CD8-positive, alpha-beta memory T cell (primary cell): ENCODE results near the gene TRAK1. TPM values are rescaled to one million over a fixed set of nuclear protein-coding genes. Genes with fewer than 3 reads are reported as not detected.

Experiments
- CTCF ChIA-PET: fragments of 350-600 bp; sonication (Branson Sonifier 250); formaldehyde crosslinking; loops from one replicate; lab custom pipeline; 2021; ENCODE audit warnings: antibody characterized with exemption; lab: Charles Lee
- POLR2A ChIA-PET: fragments of 350-600 bp; sonication (Branson Sonifier 250); formaldehyde crosslinking; loops from one replicate; lab custom pipeline; 2021; ENCODE audit warnings: antibody characterized with exemption; lab: Charles Lee
- DNase-seq, 5 donors: peaks; one replicate each; pipeline versions ENCODE4 v3.0.0 to v3.0.0-alpha.2; 2020 to 2022; ENCODE audit warnings: mixed read lengths in 1 of 5
- H3K27ac ChIP-seq: one replicate; pipeline ENCODE4 v1.7.0; 2013; ENCODE audit warnings: low read depth, mild to moderate bottlenecking, low read length, moderate library complexity
- H3K27me3 ChIP-seq: 2 replicates; pipeline ENCODE4 v1.7.0; 2013; ENCODE audit warnings: low read length, mild to moderate bottlenecking; ENCODE audit not compliant: insufficient read depth, poor library complexity, severe bottlenecking
- H3K36me3 ChIP-seq: 2 replicates; pipeline ENCODE4 v1.7.0; 2013; ENCODE audit warnings: mild to moderate bottlenecking, low read length, moderate library complexity; ENCODE audit not compliant: insufficient read depth
- H3K4me1 ChIP-seq: 2 replicates; pipeline ENCODE4 v1.7.0; 2013; ENCODE audit warnings: mild to moderate bottlenecking, low read length, moderate library complexity; ENCODE audit not compliant: insufficient read depth
- H3K4me3 ChIP-seq: 2 replicates; pipeline ENCODE4 v1.7.0; 2013; ENCODE audit warnings: mild to moderate bottlenecking, low read length
- H3K9me3 ChIP-seq: 2 replicates; pipeline ENCODE4 v1.7.0; 2013; ENCODE audit warnings: mild to moderate bottlenecking, low read length
- H3K27ac Mint-ChIP-seq, 8 donors: one replicate each; pipeline ENCODE4 v1.8.0; 2020 to 2021; ENCODE audit warnings: mixed read lengths in 8 of 8, mild to moderate bottlenecking in 6 of 8, inconsistent platforms in 3 of 8, moderate library complexity in 3 of 8
- H3K27me3 Mint-ChIP-seq, 2 donors: one replicate each; pipeline ENCODE4 v1.8.0; 2020 to 2021; ENCODE audit warnings: mixed read lengths in 2 of 2, mild to moderate bottlenecking in 1 of 2, moderate library complexity in 1 of 2
- H3K36me3 Mint-ChIP-seq, 3 donors: one replicate each; pipeline ENCODE4 v1.8.0; 2020 to 2021; ENCODE audit warnings: mixed read lengths in 3 of 3, inconsistent platforms in 1 of 3, mild to moderate bottlenecking in 1 of 3
- H3K4me1 Mint-ChIP-seq, 3 donors: one replicate each; pipeline ENCODE4 v1.8.0; 2020 to 2021; ENCODE audit warnings: mixed read lengths in 3 of 3, inconsistent platforms in 1 of 3, mild to moderate bottlenecking in 1 of 3
- H3K4me3 Mint-ChIP-seq, 7 donors: one replicate each; pipeline ENCODE4 v1.8.0; 2020 to 2021; ENCODE audit warnings: mixed read lengths in 7 of 7, mild to moderate bottlenecking in 6 of 7, moderate library complexity in 4 of 7, inconsistent platforms in 2 of 7
- H3K9me3 Mint-ChIP-seq, 5 donors: one replicate each; pipeline ENCODE4 v1.8.0; 2020 to 2022; ENCODE audit warnings: mixed read lengths in 5 of 5, mild to moderate bottlenecking in 3 of 5, moderate library complexity in 2 of 5, inconsistent platforms in 1 of 5
- polyA plus RNA-seq: library from polyadenylated mRNA; unstranded; fragments of 300-500 nt; fragmentation: Illumina TruSeq; gene quantifications from one replicate; pipeline ENCODE4 v1.2.3, GENCODE V29; 2021
- total RNA-seq, 2 experiments: library from RNA; stranded (reverse); gene quantifications; one replicate each; pipeline ENCODE4 v1.2.3, GENCODE V29; 2021

Gene TRAK1
- total and polyA plus RNA-seq, 3 experiments from 2014 or later, result 10.4 to 20.0 (median 19.7) TPM

- Mint-ChIP-seq H3K36me3 (peaks cover 0 to 6% (median 2%) of the 10 kb centered on the region in 3 donors), H3K27me3 (no peaks in the 10 kb centered on the region), H3K4me1 (peaks cover 25 to 52% (median 50%) of the 10 kb centered on the region in 3 donors), H3K9me3 (no peaks in the 10 kb centered on the region), H3K27ac (no peak overlapping the region), H3K4me3 (no peak overlapping the region)
- H3K36me3 ChIP-seq, result no peaks in the 10 kb centered on the region
- peaks cover 4% of the 10 kb centered on the region for H3K4me1 ChIP-seq
- no peaks in the 10 kb centered on the region for H3K9me3 ChIP-seq
- H3K4me3 ChIP-seq, result no peak overlapping the region
- ChIA-PET POLR2A (no interaction called here), CTCF (no interaction called here)
- no peak overlapping the region for H3K27ac ChIP-seq
- H3K27me3 ChIP-seq, result no peaks in the 10 kb centered on the region
- no peak for DNase-seq
These were observed 57.9 kb downstream of the TRAK1 start for GRCh38 chr3:42148982-42149432.

GRCh38 chr3:42149532-42149931, 58.4 kb downstream of the TRAK1 start:
- Histone ChIP-seq H3K36me3 (no peaks in the 10 kb centered on the region), H3K27me3 (no peaks in the 10 kb centered on the region), H3K4me3 (no peak overlapping the region), H3K27ac (no peak overlapping the region), H3K9me3 (no peaks in the 10 kb centered on the region), H3K4me1 (peaks cover 4% of the 10 kb centered on the region)
- no peaks in the 10 kb centered on the region for H3K9me3 Mint-ChIP-seq
- ChIA-PET POLR2A (no interaction called here), CTCF (no interaction called here)
- H3K27ac Mint-ChIP-seq, result no peak overlapping the region
- H3K36me3 Mint-ChIP-seq, result peaks cover 0 to 6% (median 2%) of the 10 kb centered on the region in 3 donors
- no peaks in the 10 kb centered on the region for H3K27me3 Mint-ChIP-seq
- no peak for DNase-seq
- H3K4me3 Mint-ChIP-seq, result no peak overlapping the region
- H3K4me1 Mint-ChIP-seq, result peaks cover 22 to 49% (median 47%) of the 10 kb centered on the region in 3 donors

GRCh38 chr3:42149975-42150374, 58.8 kb downstream of the TRAK1 start:
- Mint-ChIP-seq H3K4me3 (no peak overlapping the region), H3K9me3 (no peaks in the 10 kb centered on the region), H3K27me3 (no peaks in the 10 kb centered on the region), H3K4me1 (peaks cover 23 to 53% (median 51%) of the 10 kb centered on the region in 3 donors), H3K36me3 (peaks cover 0 to 6% (median 2%) of the 10 kb centered on the region in 3 donors), H3K27ac (no peak overlapping the region)
- Histone ChIP-seq H3K36me3 (no peaks in the 10 kb centered on the region), H3K27me3 (no peaks in the 10 kb centered on the region), H3K4me1 (peaks cover 4% of the 10 kb centered on the region), H3K27ac (no peak overlapping the region), H3K9me3 (no peaks in the 10 kb centered on the region), H3K4me3 (no peak overlapping the region)
- CTCF ChIA-PET, result no interaction called here
- POLR2A ChIA-PET, result no interaction called here
- DNase-seq, result no peak

- ChIA-PET POLR2A (no interaction called here), CTCF (no interaction called here)
- peaks cover 0 to 1% (median 0%) of the 10 kb centered on the region in 3 donors for H3K36me3 Mint-ChIP-seq
- H3K27ac ChIP-seq, result no peak overlapping the region
- H3K9me3 ChIP-seq, result no peaks in the 10 kb centered on the region
- no peaks in the 10 kb centered on the region for H3K27me3 ChIP-seq
- H3K36me3 ChIP-seq, result no peaks in the 10 kb centered on the region
- no peak for DNase-seq
- no peak overlapping the region for H3K4me3 ChIP-seq
- peak overlapping the region in 1 of 8 donors; percentile 20 for H3K27ac Mint-ChIP-seq
- no peaks in the 10 kb centered on the region for H3K27me3 Mint-ChIP-seq
- no peak overlapping the region for H3K4me3 Mint-ChIP-seq
- no peaks in the 10 kb centered on the region for H3K9me3 Mint-ChIP-seq
- peaks cover 25 to 58% (median 47%) of the 10 kb centered on the region in 3 donors for H3K4me1 Mint-ChIP-seq
- peaks cover 4% of the 10 kb centered on the region for H3K4me1 ChIP-seq
These were observed 60.5 kb downstream of the TRAK1 start for GRCh38 chr3:42151596-42152168.

- CTCF ChIA-PET, result no interaction called here
- peaks cover 0 to 1% (median 0%) of the 10 kb centered on the region in 3 donors for H3K36me3 Mint-ChIP-seq
These were observed 61.0 kb downstream of the TRAK1 start for GRCh38 chr3:42152193-42152592.

GRCh38 chr3:42153039-42153438, 61.9 kb downstream of the TRAK1 start:
- Histone ChIP-seq H3K9me3 (no peaks in the 10 kb centered on the region), H3K36me3 (no peaks in the 10 kb centered on the region), H3K4me3 (no peak overlapping the region), H3K27me3 (no peaks in the 10 kb centered on the region), H3K4me1 (peaks cover 4% of the 10 kb centered on the region), H3K27ac (no peak overlapping the region)
- Mint-ChIP-seq H3K4me1 (peaks cover 19 to 53% (median 40%) of the 10 kb centered on the region in 3 donors), H3K27me3 (no peaks in the 10 kb centered on the region), H3K9me3 (no peaks in the 10 kb centered on the region), H3K4me3 (no peak overlapping the region), H3K36me3 (peaks cover 0 to 2% (median 1%) of the 10 kb centered on the region in 3 donors), H3K27ac (peak overlapping the region in 1 of 8 donors; percentile 50)
- no peak for DNase-seq
- ChIA-PET CTCF (no interaction called here), POLR2A (no interaction called here)

More at GRCh38 chr3:42152193-42152592, 61.0 kb downstream of the TRAK1 start:
- Histone ChIP-seq H3K4me1 (peaks cover 4% of the 10 kb centered on the region), H3K9me3 (no peaks in the 10 kb centered on the region), H3K27me3 (no peaks in the 10 kb centered on the region), H3K27ac (no peak overlapping the region), H3K4me3 (no peak overlapping the region), H3K36me3 (no peaks in the 10 kb centered on the region)
- Mint-ChIP-seq H3K4me1 (peaks cover 22 to 54% (median 42%) of the 10 kb centered on the region in 3 donors), H3K27ac (no peak overlapping the region), H3K4me3 (no peak overlapping the region), H3K9me3 (no peaks in the 10 kb centered on the region), H3K27me3 (no peaks in the 10 kb centered on the region)
- POLR2A ChIA-PET, result no interaction called here
- no peak for DNase-seq

- DNase-seq, result no peak
- POLR2A ChIA-PET, result no interaction called here
- peak overlapping the region in 1 of 7 donors; percentile 3 for H3K4me3 Mint-ChIP-seq
- no peak overlapping the region for H3K27ac ChIP-seq
- peaks cover 19% of the 10 kb centered on the region for H3K4me1 ChIP-seq
- CTCF ChIA-PET, result interaction anchor here (0.7 to 2.1 kb wide), 2 partner anchors 13 to 33 kb away, joined by 3 to 9 read pairs; no protein-coding TSS in a partner anchor
- peaks cover 24 to 60% (median 45%) of the 10 kb centered on the region in 3 donors for H3K4me1 Mint-ChIP-seq
- H3K27me3 ChIP-seq, result no peaks in the 10 kb centered on the region
- H3K27me3 Mint-ChIP-seq, result no peaks in the 10 kb centered on the region
- peak overlapping the region in 2 of 8 donors; percentile 1 to 3 for H3K27ac Mint-ChIP-seq
- no peaks in the 10 kb centered on the region for H3K9me3 ChIP-seq
- peaks cover 0 to 2% (median 0%) of the 10 kb centered on the region in 3 donors for H3K36me3 Mint-ChIP-seq
- no peak overlapping the region for H3K4me3 ChIP-seq
- H3K9me3 Mint-ChIP-seq, result no peaks in the 10 kb centered on the region
- no peaks in the 10 kb centered on the region for H3K36me3 ChIP-seq
These were observed 66.7 kb downstream of the TRAK1 start for GRCh38 chr3:42157540-42158538.
